HL-60 (cell line): Measurements from ENCODE around the gene RBBP8NL.
A peak's percentile ranks its signal among the peaks of the same experiment; 100 is the strongest.

ENCODE experiments used
- DNase-seq, 2 experiments: peaks; one replicate each; pipeline ENCODE4 v3.0.0-alpha.2; 2010 to 2020; ENCODE audit warnings: low read depth in 1 of 2, low spot score in 1 of 2
- H3K27ac ChIP-seq: fragments of 250-450 bp; sonication (Bioruptor Pico); replicated peaks from 2 replicates; pipeline ENCODE4 v1.5.1; 2020; ENCODE audit warnings: mild to moderate bottlenecking, moderate library complexity
- H3K27me3 ChIP-seq: fragments of 250-450 bp; sonication (Bioruptor Pico); 2 replicates; pipeline ENCODE4 v1.5.1; 2021; ENCODE audit warnings: mild to moderate bottlenecking, moderate library complexity; ENCODE audit not compliant: insufficient read depth, poor library complexity, severe bottlenecking
- H3K4me3 ChIP-seq: replicated peaks from 2 replicates; pipeline ENCODE4 v1.5.1; 2011; ENCODE audit warnings: mild to moderate bottlenecking, control low read depth, low read length; ENCODE audit not compliant: insufficient read depth
- GABPA ChIP-seq: IDR thresholded peaks from 2 replicates; pipeline ENCODE4 v1.6.1; 2012; ENCODE audit warnings: low read depth
- POLR2AphosphoS5 ChIP-seq: IDR thresholded peaks from 2 replicates; pipeline ENCODE4 v1.6.1; 2012; ENCODE audit warnings: low read depth
- SPI1 ChIP-seq: IDR thresholded peaks from 2 replicates; pipeline ENCODE4 v1.6.1; 2012; ENCODE audit warnings: low read depth, mild to moderate bottlenecking, borderline replicate concordance
- TF ChIP-seq, protein P1 (sequence below): IDR thresholded peaks from 2 replicates; pipeline ENCODE4 v1.6.1; 2012; ENCODE audit warnings: low read depth; ENCODE audit not compliant: insufficient replicate concordance
- TF ChIP-seq, protein P2 (sequence below): IDR thresholded peaks from one replicate; pipeline ENCODE4 v1.5.1; 2011; ENCODE audit warnings: low read length, control low read depth, inconsistent platforms; ENCODE audit not compliant: insufficient read depth

Gene RBBP8NL

DNA sequence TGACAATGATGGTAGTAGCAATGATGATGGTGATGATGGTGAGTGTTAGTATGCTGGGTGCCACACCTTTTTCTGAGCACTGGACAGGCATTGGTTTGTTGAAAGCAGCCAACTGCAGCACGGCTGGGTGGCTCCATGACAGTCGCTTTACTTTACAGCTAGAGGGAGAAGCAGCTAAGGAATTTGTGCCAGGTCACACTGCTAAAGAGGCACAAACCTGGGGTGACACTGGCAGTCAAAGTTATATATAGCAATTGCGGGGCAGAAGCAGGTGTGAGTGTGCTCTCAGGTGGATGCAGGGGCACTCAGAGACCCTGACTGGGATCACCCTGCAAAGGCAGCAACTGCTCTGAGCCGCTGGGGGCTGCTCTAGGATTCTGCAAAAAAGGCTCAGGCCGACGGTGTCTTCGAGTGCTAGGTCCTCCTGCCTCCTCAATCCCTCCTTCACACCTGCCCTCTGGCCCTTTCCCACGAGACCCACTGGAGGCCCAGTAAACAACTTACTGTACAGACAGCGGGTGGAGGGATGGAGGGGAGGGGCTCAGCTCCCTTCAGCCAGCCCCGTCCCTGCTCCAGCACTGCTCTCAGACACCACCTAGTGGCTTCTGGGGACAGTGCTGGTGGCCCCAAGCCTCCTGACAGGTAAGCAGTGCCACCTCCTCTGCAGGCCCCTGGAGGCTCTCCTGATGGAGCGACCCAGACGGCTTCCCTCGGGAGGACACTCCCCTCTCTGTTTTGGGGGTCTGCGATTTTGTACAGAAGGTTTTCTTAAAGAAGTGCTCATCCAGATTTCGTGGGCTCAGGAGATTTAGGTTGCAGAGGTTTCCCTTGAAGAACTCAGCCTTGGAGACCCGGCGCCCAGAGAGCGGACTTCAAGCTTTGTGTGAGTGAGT lies 44.8 kb downstream of the RBBP8NL start:
- Histone ChIP-seq H3K4me3 (no peak overlapping the region), H3K27ac (no peak overlapping the region), H3K27me3 (no peaks in the 10 kb centered on the region)
- peak in 1 of 2 experiments; percentile 81 for DNase-seq
- no peak for TF ChIP-seq GABPA
- TF ChIP-seq, protein P1, sequence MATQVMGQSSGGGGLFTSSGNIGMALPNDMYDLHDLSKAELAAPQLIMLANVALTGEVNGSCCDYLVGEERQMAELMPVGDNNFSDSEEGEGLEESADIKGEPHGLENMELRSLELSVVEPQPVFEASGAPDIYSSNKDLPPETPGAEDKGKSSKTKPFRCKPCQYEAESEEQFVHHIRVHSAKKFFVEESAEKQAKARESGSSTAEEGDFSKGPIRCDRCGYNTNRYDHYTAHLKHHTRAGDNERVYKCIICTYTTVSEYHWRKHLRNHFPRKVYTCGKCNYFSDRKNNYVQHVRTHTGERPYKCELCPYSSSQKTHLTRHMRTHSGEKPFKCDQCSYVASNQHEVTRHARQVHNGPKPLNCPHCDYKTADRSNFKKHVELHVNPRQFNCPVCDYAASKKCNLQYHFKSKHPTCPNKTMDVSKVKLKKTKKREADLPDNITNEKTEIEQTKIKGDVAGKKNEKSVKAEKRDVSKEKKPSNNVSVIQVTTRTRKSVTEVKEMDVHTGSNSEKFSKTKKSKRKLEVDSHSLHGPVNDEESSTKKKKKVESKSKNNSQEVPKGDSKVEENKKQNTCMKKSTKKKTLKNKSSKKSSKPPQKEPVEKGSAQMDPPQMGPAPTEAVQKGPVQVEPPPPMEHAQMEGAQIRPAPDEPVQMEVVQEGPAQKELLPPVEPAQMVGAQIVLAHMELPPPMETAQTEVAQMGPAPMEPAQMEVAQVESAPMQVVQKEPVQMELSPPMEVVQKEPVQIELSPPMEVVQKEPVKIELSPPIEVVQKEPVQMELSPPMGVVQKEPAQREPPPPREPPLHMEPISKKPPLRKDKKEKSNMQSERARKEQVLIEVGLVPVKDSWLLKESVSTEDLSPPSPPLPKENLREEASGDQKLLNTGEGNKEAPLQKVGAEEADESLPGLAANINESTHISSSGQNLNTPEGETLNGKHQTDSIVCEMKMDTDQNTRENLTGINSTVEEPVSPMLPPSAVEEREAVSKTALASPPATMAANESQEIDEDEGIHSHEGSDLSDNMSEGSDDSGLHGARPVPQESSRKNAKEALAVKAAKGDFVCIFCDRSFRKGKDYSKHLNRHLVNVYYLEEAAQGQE = no peak
- TF ChIP-seq SPI1 = no peak
- TF ChIP-seq, protein P2, sequence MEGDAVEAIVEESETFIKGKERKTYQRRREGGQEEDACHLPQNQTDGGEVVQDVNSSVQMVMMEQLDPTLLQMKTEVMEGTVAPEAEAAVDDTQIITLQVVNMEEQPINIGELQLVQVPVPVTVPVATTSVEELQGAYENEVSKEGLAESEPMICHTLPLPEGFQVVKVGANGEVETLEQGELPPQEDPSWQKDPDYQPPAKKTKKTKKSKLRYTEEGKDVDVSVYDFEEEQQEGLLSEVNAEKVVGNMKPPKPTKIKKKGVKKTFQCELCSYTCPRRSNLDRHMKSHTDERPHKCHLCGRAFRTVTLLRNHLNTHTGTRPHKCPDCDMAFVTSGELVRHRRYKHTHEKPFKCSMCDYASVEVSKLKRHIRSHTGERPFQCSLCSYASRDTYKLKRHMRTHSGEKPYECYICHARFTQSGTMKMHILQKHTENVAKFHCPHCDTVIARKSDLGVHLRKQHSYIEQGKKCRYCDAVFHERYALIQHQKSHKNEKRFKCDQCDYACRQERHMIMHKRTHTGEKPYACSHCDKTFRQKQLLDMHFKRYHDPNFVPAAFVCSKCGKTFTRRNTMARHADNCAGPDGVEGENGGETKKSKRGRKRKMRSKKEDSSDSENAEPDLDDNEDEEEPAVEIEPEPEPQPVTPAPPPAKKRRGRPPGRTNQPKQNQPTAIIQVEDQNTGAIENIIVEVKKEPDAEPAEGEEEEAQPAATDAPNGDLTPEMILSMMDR = peak; percentile 90

GRCh38 chr20:62381842-62382241 lies 45.5 kb downstream of the RBBP8NL start:
- TF ChIP-seq, protein P2 = no peak
- TF ChIP-seq SPI1 (no peak), GABPA (no peak), POLR2AphosphoS5 (no peak)
- TF ChIP-seq, protein P1 = no peak
- DNase-seq = no peak
- H3K27me3 ChIP-seq = no peaks in the 10 kb centered on the region
- H3K4me3 ChIP-seq = no peak overlapping the region
- H3K27ac ChIP-seq = no peak overlapping the region

DNA sequence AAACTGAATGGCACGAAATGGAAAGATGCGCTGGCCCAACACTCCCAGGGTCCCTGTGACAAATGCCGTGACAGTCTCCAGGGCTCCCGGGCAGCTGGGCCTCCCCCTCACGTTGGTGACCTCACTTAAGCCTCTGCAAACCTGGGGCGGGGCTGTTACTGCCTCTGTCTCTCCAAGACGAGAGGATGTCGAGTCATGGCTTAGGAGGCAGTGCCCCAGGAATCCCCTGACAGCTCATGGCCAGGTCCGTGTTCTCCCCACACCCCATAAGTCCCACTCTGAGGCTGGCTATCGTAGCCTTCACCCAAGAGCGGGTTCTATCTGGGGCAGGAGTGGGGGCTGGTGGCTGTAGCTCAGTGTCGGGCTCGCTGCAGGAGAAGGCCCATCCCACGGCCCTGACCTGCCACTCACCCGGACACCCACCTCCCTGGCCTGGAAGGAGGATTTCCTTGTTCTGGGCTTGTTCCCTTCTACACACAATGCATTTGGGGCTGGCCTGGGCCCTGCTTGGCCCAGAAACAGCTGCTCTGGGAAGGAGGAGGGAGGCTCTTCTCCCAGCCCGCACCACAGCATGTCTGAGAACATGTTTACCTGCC lies 46.0 kb downstream of the RBBP8NL start:
- DNase-seq = no peak
- TF ChIP-seq POLR2AphosphoS5 (no peak), SPI1 (no peak)
- TF ChIP-seq, protein P2 = no peak
- Histone ChIP-seq H3K27me3 (no peaks in the 10 kb centered on the region), H3K27ac (no peak overlapping the region), H3K4me3 (no peak overlapping the region)
